Upper lobe of right lung (tissue), 1 donor: ENCODE data around the gene FNTB. TPM values are rescaled to one million over a fixed set of nuclear protein-coding genes. Genes with fewer than 3 reads are reported as not detected.

Experiments used
- ATAC-seq: fragments of 200-7000 bp; cut with Tn5 transposase; one replicate; pipeline ENCODE4 v1.9.1; 2020; ENCODE audit warnings: mild to moderate bottlenecking, moderate library complexity
- DNase-seq: peaks from one replicate; pipeline ENCODE4 v3.0.0-alpha.2; 2020
- H3K27ac ChIP-seq: fragments of 200-600 bp; one replicate; pipeline ENCODE4 v1.8.0; 2022
- H3K27me3 ChIP-seq: fragments of 200-600 bp; one replicate; pipeline ENCODE4 v1.8.0; 2022; ENCODE audit warnings: mild to moderate bottlenecking
- H3K36me3 ChIP-seq: fragments of 200-600 bp; one replicate; pipeline ENCODE4 v1.8.0; 2022
- H3K4me1 ChIP-seq: fragments of 200-600 bp; one replicate; pipeline ENCODE4 v1.8.0; 2022
- H3K4me3 ChIP-seq: fragments of 200-600 bp; one replicate; pipeline ENCODE4 v1.8.0; 2022; ENCODE audit warnings: mild to moderate bottlenecking
- H3K9me3 ChIP-seq: fragments of 200-600 bp; one replicate; pipeline ENCODE4 v1.8.0; 2022
- CTCF ChIP-seq: fragments of 200-600 bp; IDR thresholded peaks from one replicate; pipeline ENCODE4 v1.8.0; 2022; ENCODE audit warnings: antibody characterized with exemption
- intact Hi-C: fragments of 100-400 bp; cut with DNase I; formaldehyde crosslinking; loops from one replicate; pipeline ENCODE4 v1.11.0; 2022
- total RNA-seq: library from RNA; stranded (reverse); fragmentation: NEBNext Ultra II Directional; extraction: Animal tissue kit (Norgen Biotek cat#: 25700); gene quantifications from one replicate; pipeline ENCODE4 v1.2.1, GENCODE V29; 2021
- donor health status: DM: no; HTN: yes; CAD: no; lungs with severe emphysema.

FNTB gene
- total RNA-seq, 1 donor from 2014 or later: 14.2 TPM

GRCh38 chr14:64973026-64973442, 13.7 kb upstream of the FNTB start:
- DNase-seq (no peak), ATAC-seq (no peak)
- no peaks in the 10 kb centered on the region for H3K9me3 ChIP-seq
- no peak overlapping the region for H3K27ac ChIP-seq
- H3K27me3 ChIP-seq: no peaks in the 10 kb centered on the region
- H3K4me3 ChIP-seq: no peak overlapping the region
- intact Hi-C loops: no loop called here
- TF ChIP-seq CTCF: no peak
- no peaks in the 10 kb centered on the region for H3K36me3 ChIP-seq
- peaks cover 10% of the 10 kb centered on the region for H3K4me1 ChIP-seq

GRCh38 chr14:64973826-64974225, 12.9 kb upstream of the FNTB start:
- no peak for TF ChIP-seq CTCF
- intact Hi-C loops: no loop called here
- DNase-seq: no peak

GRCh38 chr14:64974563-64974962, 12.1 kb upstream of the FNTB start:
- Histone ChIP-seq H3K4me3 (no peak overlapping the region), H3K27ac (no peak overlapping the region), H3K4me1 (peaks cover 10% of the 10 kb centered on the region), H3K9me3 (no peaks in the 10 kb centered on the region), H3K27me3 (no peaks in the 10 kb centered on the region), H3K36me3 (no peaks in the 10 kb centered on the region)
- TF ChIP-seq CTCF: no peak
- no peak for ATAC-seq
- no peak for DNase-seq
- intact Hi-C loops: no loop called here

More at GRCh38 chr14:64973826-64974225, 12.9 kb upstream of the FNTB start:
- Histone ChIP-seq H3K36me3 (no peaks in the 10 kb centered on the region), H3K4me1 (peaks cover 10% of the 10 kb centered on the region), H3K9me3 (no peaks in the 10 kb centered on the region), H3K27ac (no peak overlapping the region), H3K27me3 (no peaks in the 10 kb centered on the region), H3K4me3 (no peak overlapping the region)
- ATAC-seq: no peak

GRCh38 chr14:64979336-64980074, 7.2 kb upstream of the FNTB start:
- H3K27ac ChIP-seq: peak overlapping the region; percentile 6
- no peak for DNase-seq

GRCh38 chr14:64983439-64984310, 3.0 kb upstream of the FNTB start:
- no peak for DNase-seq
- intact Hi-C loops: no loop called here
- H3K4me3 ChIP-seq: peak overlapping the region; percentile 12

More at GRCh38 chr14:64979336-64980074, 7.2 kb upstream of the FNTB start:
- Histone ChIP-seq H3K4me1 (no peaks in the 10 kb centered on the region), H3K27me3 (no peaks in the 10 kb centered on the region), H3K4me3 (no peak overlapping the region), H3K36me3 (no peaks in the 10 kb centered on the region), H3K9me3 (no peaks in the 10 kb centered on the region)
- intact Hi-C loops: no loop called here
- TF ChIP-seq CTCF: no peak
- ATAC-seq: peak; percentile 55

More at GRCh38 chr14:64983439-64984310, 3.0 kb upstream of the FNTB start:
- Histone ChIP-seq H3K27me3 (no peaks in the 10 kb centered on the region), H3K4me1 (peaks cover 12% of the 10 kb centered on the region), H3K9me3 (no peaks in the 10 kb centered on the region), H3K36me3 (no peaks in the 10 kb centered on the region), H3K27ac (no peak overlapping the region)
- TF ChIP-seq CTCF: peak; percentile 71
- ATAC-seq: no peak
